NCI-H1092 treated with DMSO at 0.1 percent for 48 hours (cell line): ENCODE measurements around the gene RTN4.

Experiments used
- DNase-seq: peaks from one replicate; lab custom pipeline; 2025; lab: John Stamatoyannopoulos, UW

Gene RTN4

GRCh38 chr2:55038428-55038827, 11.8 kb downstream of the RTN4 start:
- no peak for DNase-seq

DNA sequence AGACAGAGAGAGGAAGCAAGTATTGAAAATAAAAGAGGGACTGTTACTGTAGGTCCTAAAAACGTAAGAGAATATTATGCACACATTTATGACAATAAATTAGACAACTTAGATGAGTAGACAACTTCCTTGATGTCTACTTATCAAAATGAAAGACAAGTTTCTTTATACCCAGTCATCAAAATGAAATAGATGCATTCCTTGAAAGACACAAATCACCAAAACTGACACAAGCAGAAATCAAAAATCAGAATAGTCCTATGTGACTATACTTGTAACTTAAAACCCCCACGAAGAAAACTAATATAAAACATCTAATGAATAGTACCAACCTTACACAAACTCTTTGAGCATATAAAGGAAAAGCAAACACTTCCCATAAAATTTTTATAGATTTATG, 14.5 kb downstream of the RTN4 start:
- no peak for DNase-seq

DNA sequence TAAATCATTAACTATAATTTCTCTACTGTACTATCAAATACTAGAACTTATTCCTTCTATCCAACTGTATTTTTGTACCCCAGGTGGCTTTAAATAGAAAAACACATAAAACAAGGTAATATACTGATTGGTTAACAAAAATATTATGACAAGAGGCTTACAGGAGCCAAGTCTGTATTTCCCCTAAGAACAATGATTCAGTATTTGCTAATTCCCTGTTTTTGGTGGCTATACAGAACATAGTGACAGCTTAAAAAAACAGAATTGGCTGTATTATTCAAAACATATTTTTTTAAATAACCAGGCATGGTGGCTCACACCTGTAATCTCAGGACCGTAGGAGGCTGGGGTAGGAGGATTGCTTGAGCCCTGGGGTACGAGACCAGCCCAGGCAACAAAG, 16.3 kb downstream of the RTN4 start:
- DNase-seq: no peak

DNA sequence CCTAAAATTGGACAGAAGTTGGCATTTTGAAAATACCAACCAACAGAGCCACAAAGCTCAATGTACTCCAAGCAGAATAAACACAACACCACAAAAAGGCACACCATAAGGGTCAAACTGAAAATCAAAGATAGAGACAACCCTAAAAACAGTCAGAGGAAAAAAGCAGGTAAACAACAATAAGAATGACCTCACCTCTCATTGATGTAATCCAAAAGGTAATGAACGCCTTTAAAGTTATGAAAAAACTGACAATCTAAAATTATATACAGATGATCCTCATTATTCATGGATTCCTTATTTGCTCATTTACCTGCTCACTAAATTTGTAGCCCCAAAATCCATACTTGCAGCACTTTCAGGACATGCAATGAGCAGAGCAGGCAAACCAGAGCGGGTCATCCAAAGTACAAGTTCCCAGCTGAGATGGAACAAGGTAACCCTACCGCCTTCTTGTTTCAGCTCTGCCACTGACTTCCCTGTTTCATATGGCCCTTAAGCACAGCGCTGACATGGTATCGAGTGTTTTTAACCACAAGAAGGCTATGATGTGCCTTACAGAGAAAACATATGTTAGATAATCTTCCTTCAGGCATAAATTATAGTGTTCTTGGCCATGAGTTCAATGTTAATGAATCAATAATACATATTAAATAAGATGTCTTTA, 17.0 kb downstream of the RTN4 start:
- no peak for DNase-seq

DNA sequence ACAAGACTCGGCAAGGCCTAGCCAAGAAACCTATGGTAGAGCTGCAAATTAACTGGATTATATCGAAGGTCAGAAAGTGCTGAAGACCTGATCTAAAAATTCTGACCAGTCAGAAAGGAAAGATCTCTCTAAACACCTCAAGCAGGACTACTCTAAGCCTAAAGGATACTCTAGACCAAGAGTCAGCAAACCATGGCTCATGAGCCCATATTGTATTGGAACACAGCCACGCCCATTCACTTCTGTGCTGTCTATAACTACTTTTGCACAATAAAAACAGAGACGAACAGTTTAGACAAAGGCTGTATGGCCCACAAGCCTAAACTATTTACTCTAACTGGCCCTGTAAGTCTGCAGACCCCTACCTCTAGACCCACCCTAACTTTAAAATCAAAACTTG, 18.7 kb downstream of the RTN4 start:
- no peak for DNase-seq

- no peak for DNase-seq
Measured at GRCh38 chr2:55030766-55031165, 19.5 kb downstream of the RTN4 start.

DNA sequence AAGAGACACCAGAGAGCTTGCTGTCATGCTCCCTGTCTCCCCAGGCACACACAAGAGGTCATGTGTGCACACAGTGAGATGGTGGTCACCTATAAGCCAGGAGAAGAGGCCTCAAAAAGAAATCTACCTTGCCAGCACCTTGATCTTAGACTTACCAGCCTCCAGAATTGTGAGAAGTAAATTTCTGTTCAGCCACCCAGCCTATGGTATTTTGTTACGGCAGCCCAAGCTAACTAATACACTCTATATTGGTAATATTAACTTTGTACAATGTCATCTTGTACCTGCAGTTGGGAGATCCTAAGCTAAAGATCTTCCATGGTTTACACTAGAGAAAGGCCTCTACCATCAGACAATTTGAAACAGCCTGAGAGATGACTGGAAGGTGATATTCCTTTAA, 21.2 kb downstream of the RTN4 start:
- no peak for DNase-seq

DNA sequence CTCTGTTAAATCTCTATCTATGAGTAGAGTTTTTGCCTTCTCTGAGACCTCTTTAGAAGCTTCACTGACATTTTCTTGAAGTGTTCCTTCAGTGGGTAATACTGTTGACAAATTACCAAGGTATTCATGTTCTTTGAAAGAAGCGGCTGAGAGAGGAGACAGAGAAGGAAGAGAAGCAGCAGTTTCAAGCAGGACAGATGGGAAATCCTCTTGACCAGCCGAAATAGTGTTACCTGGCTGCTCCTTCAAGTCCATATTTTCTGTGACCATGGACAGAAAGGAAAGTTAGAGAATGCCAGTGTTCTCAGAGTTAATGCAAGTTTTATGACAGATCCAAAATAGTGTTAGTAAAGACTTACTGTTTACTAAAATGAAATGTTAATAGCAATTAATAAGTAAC, 23.0 kb downstream of the RTN4 start:
- DNase-seq: no peak

- no peak for DNase-seq
Measured at GRCh38 chr2:55026202-55026601, 24.0 kb downstream of the RTN4 start.

DNA sequence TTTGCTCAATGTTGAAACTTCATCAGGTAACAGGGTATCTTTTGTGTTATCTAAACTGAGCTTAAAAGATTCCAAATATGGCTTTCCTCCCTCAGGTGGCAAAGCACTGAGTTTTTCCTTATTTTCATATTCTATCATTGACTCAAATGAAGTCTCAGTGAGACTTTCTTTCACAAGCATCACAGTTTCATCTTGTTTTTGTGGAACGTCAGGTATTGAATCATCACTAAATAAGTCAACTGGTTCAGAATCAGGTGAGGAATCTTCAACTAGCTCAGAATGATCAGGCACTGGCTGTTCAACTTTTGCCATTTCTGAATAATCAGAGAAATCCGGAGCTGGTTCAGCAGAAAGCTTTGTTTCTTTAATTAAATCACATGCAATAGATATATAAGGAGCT, 24.6 kb downstream of the RTN4 start:
- DNase-seq: no peak

DNA sequence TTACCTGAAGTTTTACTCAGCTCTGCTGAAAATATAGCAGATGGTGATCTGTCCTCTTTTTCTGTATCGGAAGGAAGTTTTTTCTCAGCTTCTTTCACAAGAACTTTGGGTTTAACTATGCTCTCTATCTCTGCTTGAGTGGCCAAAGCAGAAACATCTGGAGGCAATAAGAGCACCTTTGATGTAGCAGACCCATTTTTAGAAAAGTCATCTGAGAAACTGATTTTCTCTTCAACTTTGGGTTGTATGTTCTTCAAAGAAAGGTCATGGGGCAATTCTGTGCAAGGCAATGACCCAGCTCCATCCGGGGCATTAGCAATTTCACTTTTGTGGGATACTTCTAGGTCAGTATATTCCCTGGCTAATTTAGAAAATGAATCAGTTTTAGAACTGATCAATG, 25.2 kb downstream of the RTN4 start:
- no peak for DNase-seq

- DNase-seq: no peak
Measured at GRCh38 chr2:55022476-55022875, 27.8 kb downstream of the RTN4 start.

DNA sequence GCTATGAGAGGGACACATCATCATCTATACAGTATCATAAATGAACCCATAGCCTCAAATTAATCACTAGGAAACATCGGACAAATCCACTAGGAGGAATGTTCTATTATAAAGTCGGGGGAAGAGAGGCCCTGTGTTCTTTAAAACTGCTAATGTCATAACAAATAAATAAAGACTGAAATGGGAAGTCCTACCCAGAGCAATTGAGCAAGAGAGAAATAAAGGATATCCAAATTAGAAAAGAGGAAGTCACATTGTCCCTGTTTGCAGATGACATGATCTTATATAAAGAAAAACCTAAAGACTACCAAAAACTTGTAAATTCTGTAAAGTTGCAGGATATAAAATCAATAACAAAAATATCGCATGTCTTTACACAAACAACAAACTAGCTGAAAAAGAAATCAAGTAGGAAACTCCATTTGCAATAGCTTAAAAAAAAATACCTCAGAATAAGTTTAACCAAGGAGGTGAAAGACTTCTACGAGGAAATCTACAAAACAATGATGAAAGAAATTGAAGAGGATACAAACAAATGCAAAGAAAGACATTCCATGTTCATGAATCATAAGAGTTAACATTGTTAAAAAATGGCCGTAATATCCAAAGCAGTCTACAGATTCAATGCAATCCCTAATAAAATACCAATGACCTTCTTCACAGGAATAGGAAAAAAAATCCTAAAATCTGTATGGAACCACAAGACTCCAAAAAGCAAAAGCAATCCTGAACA, 30.6 kb downstream of the RTN4 start:
- DNase-seq: no peak

GRCh38 chr2:55018619-55019018, 31.6 kb downstream of the RTN4 start:
- no peak for DNase-seq

- no peak for DNase-seq
Measured at GRCh38 chr2:55017880-55018279, 32.4 kb downstream of the RTN4 start.

- no peak for DNase-seq
Measured at GRCh38 chr2:55017428-55017827, 32.8 kb downstream of the RTN4 start.

- peak; percentile 37 for DNase-seq
Measured at GRCh38 chr2:55014962-55015939, 35.0 kb downstream of the RTN4 start.

- DNase-seq: no peak
Measured at GRCh38 chr2:55013936-55014335, 36.3 kb downstream of the RTN4 start.

- DNase-seq: no peak
Measured at GRCh38 chr2:55012672-55013484, 37.4 kb downstream of the RTN4 start.

- no peak for DNase-seq
Measured at GRCh38 chr2:55011831-55012671, 38.2 kb downstream of the RTN4 start.

- DNase-seq: no peak
Measured at GRCh38 chr2:55010915-55011314, 39.3 kb downstream of the RTN4 start.
